Fibroblast of villous mesenchyme (primary cell): ENCODE measurements around the gene RAB6C. TPM values are rescaled to one million over a fixed set of nuclear protein-coding genes. Genes with fewer than 3 reads are reported as not detected.
"Not testable (repeated sequence)": the region's sequence is repeated elsewhere in the genome, so short reads cannot be mapped to it uniquely, and the experiment has no call there.

ENCODE experiments used
- DNase-seq: peaks from one replicate; pipeline ENCODE4 v3.0.0-alpha.2; 2010; ENCODE audit warnings: low read depth
- H3K4me3 ChIP-seq: 2 replicates; pipeline ENCODE4 v1.5.1; 2011; ENCODE audit warnings: low read depth, mild to moderate bottlenecking, low read length
- total RNA-seq: library from RNA; depleted of rRNA; stranded (reverse); fragments of >200 nt; gene quantifications from 2 replicates; pipeline ENCODE4 v1.2.3, GENCODE V29; 2012
- TF ChIP-seq, protein P1 (sequence below): IDR thresholded peaks from 2 replicates; pipeline ENCODE4 v1.5.1; 2012; ENCODE audit warnings: low read depth, mild to moderate bottlenecking, low read length; ENCODE audit not compliant: insufficient read depth

RAB6C gene
- total RNA-seq, 1 donor: not detected

- DNase-seq, H3K4me3 ChIP-seq: not testable (repeated sequence)
These were observed 37.2 kb downstream of the RAB6C start for GRCh38 chr2:130016701-130017100.

- no peak for DNase-seq
- no peak overlapping the region for H3K4me3 ChIP-seq
- TF ChIP-seq, protein P1, sequence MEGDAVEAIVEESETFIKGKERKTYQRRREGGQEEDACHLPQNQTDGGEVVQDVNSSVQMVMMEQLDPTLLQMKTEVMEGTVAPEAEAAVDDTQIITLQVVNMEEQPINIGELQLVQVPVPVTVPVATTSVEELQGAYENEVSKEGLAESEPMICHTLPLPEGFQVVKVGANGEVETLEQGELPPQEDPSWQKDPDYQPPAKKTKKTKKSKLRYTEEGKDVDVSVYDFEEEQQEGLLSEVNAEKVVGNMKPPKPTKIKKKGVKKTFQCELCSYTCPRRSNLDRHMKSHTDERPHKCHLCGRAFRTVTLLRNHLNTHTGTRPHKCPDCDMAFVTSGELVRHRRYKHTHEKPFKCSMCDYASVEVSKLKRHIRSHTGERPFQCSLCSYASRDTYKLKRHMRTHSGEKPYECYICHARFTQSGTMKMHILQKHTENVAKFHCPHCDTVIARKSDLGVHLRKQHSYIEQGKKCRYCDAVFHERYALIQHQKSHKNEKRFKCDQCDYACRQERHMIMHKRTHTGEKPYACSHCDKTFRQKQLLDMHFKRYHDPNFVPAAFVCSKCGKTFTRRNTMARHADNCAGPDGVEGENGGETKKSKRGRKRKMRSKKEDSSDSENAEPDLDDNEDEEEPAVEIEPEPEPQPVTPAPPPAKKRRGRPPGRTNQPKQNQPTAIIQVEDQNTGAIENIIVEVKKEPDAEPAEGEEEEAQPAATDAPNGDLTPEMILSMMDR: no peak
These were observed 39.9 kb downstream of the RAB6C start for GRCh38 chr2:130019402-130019801.

DNA sequence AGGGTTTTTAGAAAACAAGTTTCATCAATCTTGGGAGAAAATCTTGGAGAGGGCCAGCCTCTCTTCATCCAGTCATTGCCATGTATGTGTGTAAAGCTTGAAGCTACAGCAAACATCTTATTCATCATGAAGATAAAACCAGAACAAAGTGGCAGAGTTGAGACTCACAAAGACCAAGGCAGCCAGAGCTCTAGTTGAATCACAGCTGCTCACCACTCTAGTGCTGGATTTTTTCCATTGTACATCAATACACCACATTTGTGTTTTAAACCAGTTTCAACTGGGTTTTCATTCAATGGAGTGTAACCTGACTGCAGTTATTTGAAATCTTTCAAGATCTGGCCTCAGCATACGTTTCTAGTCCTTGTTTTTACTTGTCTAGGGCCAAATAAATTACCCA, 40.6 kb downstream of the RAB6C start:
- H3K4me3 ChIP-seq, DNase-seq: not testable (repeated sequence)

DNA sequence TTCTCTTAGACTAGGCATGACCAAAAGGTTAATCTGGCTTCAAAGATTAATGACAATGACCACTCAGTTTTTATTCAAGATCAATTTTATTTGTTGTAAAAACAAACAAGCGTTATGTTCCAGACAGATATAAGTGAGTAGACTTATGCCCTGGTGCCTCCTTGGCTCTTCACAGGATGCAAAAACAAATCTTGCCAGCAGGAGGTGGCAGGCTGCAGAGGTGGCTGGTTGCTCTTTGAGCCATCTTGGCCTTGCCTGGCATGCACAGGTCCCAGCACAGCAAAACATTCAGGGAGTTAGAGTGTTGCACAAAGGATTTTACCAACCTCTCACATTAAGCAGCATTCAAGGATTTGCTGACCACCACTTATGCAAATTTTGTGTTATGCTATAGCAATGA, 46.5 kb downstream of the RAB6C start:
- not testable (repeated sequence) for H3K4me3 ChIP-seq, DNase-seq

Other genes starting within 250 kb of the RAB6C start
- gene POTEF, start 149.6 kb downstream of the RAB6C start, total RNA-seq: 4.8 TPM in 1 of 2 replicates, not detected in the other
- 4.2 and 4.3 TPM in 2 replicates for gene CCDC74B, start 165.4 kb downstream of the RAB6C start, total RNA-seq
- gene SMPD4, start 201.9 kb downstream of the RAB6C start, total RNA-seq: 20.3 TPM in 2 replicates
- gene MZT2B, start 202.6 kb downstream of the RAB6C start, total RNA-seq: 141 and 246 TPM in 2 replicates
- not detected in 2 replicates for gene TUBA3E, start 218.8 kb downstream of the RAB6C start, total RNA-seq